ENCODE data around the gene ZC3H18.

ZC3H18 gene

GRCh38 chr16:88524973-88525662 lies 45.1 kb upstream of the ZC3H18 start:
- Histone ChIP-seq H3K4me1 (ENCODE audit: control insufficient read depth, low read depth, low read length) (no peaks in the 10 kb centered on the region), H3K79me2 (ENCODE audit: control insufficient read depth, insufficient read depth, low read length) (no peaks in the 10 kb centered on the region), H3K9ac (ENCODE audit: low read length) (no peak overlapping the region), H2AK5ac (ENCODE audit: low read length) (no peak overlapping the region), H3K27ac (ENCODE audit: low read depth, low read length) (no peak overlapping the region), H3K4me2 (ENCODE audit: low read length) (no peak overlapping the region), H2BK120ac (ENCODE audit: low read depth, low read length) (no peak overlapping the region), H3K4me3 (ENCODE audit: low read length) (no peak overlapping the region), H3K56ac (ENCODE audit: low read length) (no peak overlapping the region), H4K5ac (ENCODE audit: low read length) (no peak overlapping the region), H3K27me3 (ENCODE audit: insufficient read depth, low read length, poor library complexity) (no peaks in the 10 kb centered on the region), H4K8ac (ENCODE audit: low read depth, low read length) (no peak overlapping the region), H3K18ac (ENCODE audit: low read length) (no peak overlapping the region), H3K4ac (ENCODE audit: low read depth, low read length) (no peak overlapping the region), H2BK5ac (ENCODE audit: low read length) (no peak overlapping the region), H3K23ac (ENCODE audit: low read length) (no peak overlapping the region), H3K79me1 (ENCODE audit: low read length) (no peaks in the 10 kb centered on the region), H3K36me3 (ENCODE audit: control insufficient read depth, insufficient read depth, low read length) (no peaks in the 10 kb centered on the region), H2BK15ac (replicated peaks; ENCODE audit: low read depth) (no peak overlapping the region)
- DNase-seq: no peak
- no CpG with 5 or more reads among the region's 18 CpGs for WGBS (ENCODE audit: extremely low coverage, insufficient coverage, low lambda C conversion rate)

- Histone ChIP-seq H2BK5ac (ENCODE audit: low read length) (no peak overlapping the region), H3K27ac (ENCODE audit: low read depth, low read length) (no peak overlapping the region), H3K23ac (ENCODE audit: low read length) (no peak overlapping the region), H4K8ac (ENCODE audit: low read depth, low read length) (no peak overlapping the region), H4K5ac (ENCODE audit: low read length) (no peak overlapping the region), H2BK15ac (replicated peaks; ENCODE audit: low read depth) (no peak overlapping the region), H3K4me1 (ENCODE audit: control insufficient read depth, low read depth, low read length) (no peaks in the 10 kb centered on the region), H2BK120ac (ENCODE audit: low read depth, low read length) (no peak overlapping the region), H3K4ac (ENCODE audit: low read depth, low read length) (no peak overlapping the region), H3K4me3 (ENCODE audit: low read length) (no peak overlapping the region), H3K79me1 (ENCODE audit: low read length) (no peaks in the 10 kb centered on the region), H3K56ac (ENCODE audit: low read length) (no peak overlapping the region), H3K9ac (ENCODE audit: low read length) (no peak overlapping the region), H3K18ac (ENCODE audit: low read length) (no peak overlapping the region), H2AK5ac (ENCODE audit: low read length) (no peak overlapping the region), H3K27me3 (ENCODE audit: insufficient read depth, low read length, poor library complexity) (no peaks in the 10 kb centered on the region), H3K4me2 (ENCODE audit: low read length) (no peak overlapping the region), H3K36me3 (ENCODE audit: control insufficient read depth, insufficient read depth, low read length) (no peaks in the 10 kb centered on the region), H3K79me2 (ENCODE audit: control insufficient read depth, insufficient read depth, low read length) (no peaks in the 10 kb centered on the region)
- no peak for DNase-seq
- WGBS (ENCODE audit: extremely low coverage, insufficient coverage, low lambda C conversion rate): no CpG with 5 or more reads among the region's 17 CpGs
Observed at GRCh38 chr16:88525663-88525990, 44.6 kb upstream of the ZC3H18 start.

- WGBS (ENCODE audit: extremely low coverage, insufficient coverage, low lambda C conversion rate): no CpG with 5 or more reads among the region's 29 CpGs
- Histone ChIP-seq H3K4me2 (ENCODE audit: low read length) (no peak overlapping the region), H4K5ac (ENCODE audit: low read length) (no peak overlapping the region), H2BK5ac (ENCODE audit: low read length) (no peak overlapping the region), H4K8ac (ENCODE audit: low read depth, low read length) (no peak overlapping the region), H3K23ac (ENCODE audit: low read length) (no peak overlapping the region), H3K79me2 (ENCODE audit: control insufficient read depth, insufficient read depth, low read length) (no peaks in the 10 kb centered on the region), H2AK5ac (ENCODE audit: low read length) (no peak overlapping the region), H3K56ac (ENCODE audit: low read length) (no peak overlapping the region), H3K27ac (ENCODE audit: low read depth, low read length) (no peak overlapping the region), H3K4me3 (ENCODE audit: low read length) (no peak overlapping the region), H3K4me1 (ENCODE audit: control insufficient read depth, low read depth, low read length) (no peaks in the 10 kb centered on the region), H2BK120ac (ENCODE audit: low read depth, low read length) (no peak overlapping the region), H3K18ac (ENCODE audit: low read length) (no peak overlapping the region), H2BK15ac (replicated peaks; ENCODE audit: low read depth) (no peak overlapping the region), H3K9ac (ENCODE audit: low read length) (no peak overlapping the region), H3K79me1 (ENCODE audit: low read length) (no peaks in the 10 kb centered on the region), H3K36me3 (ENCODE audit: control insufficient read depth, insufficient read depth, low read length) (no peaks in the 10 kb centered on the region), H3K4ac (ENCODE audit: low read depth, low read length) (no peak overlapping the region), H3K27me3 (ENCODE audit: insufficient read depth, low read length, poor library complexity) (no peaks in the 10 kb centered on the region)
- DNase-seq: no peak
Observed at GRCh38 chr16:88526008-88526905, 43.9 kb upstream of the ZC3H18 start.

GRCh38 chr16:88526906-88527185 lies 43.4 kb upstream of the ZC3H18 start:
- no peak for DNase-seq
- H3K79me1 ChIP-seq (ENCODE audit: low read length): no peaks in the 10 kb centered on the region
- no peak overlapping the region for H3K23ac ChIP-seq (ENCODE audit: low read length)
- H3K18ac ChIP-seq (ENCODE audit: low read length): no peak overlapping the region
- H3K4me2 ChIP-seq (ENCODE audit: low read length): no peak overlapping the region
- H3K36me3 ChIP-seq (ENCODE audit: control insufficient read depth, insufficient read depth, low read length): no peaks in the 10 kb centered on the region
- no peaks in the 10 kb centered on the region for H3K4me1 ChIP-seq (ENCODE audit: control insufficient read depth, low read depth, low read length)
- no peak overlapping the region for H3K9ac ChIP-seq (ENCODE audit: low read length)
- no peak overlapping the region for H2AK5ac ChIP-seq (ENCODE audit: low read length)
- H2BK120ac ChIP-seq (ENCODE audit: low read depth, low read length): no peak overlapping the region
- no peaks in the 10 kb centered on the region for H3K27me3 ChIP-seq (ENCODE audit: insufficient read depth, low read length, poor library complexity)
- H2BK15ac ChIP-seq (replicated peaks; ENCODE audit: low read depth): no peak overlapping the region
- H3K56ac ChIP-seq (ENCODE audit: low read length): no peak overlapping the region
- no peak overlapping the region for H4K5ac ChIP-seq (ENCODE audit: low read length)
- H3K27ac ChIP-seq (ENCODE audit: low read depth, low read length): no peak overlapping the region
- H3K4ac ChIP-seq (ENCODE audit: low read depth, low read length): no peak overlapping the region
- no peak overlapping the region for H4K8ac ChIP-seq (ENCODE audit: low read depth, low read length)
- no peak overlapping the region for H2BK5ac ChIP-seq (ENCODE audit: low read length)
- no peak overlapping the region for H3K4me3 ChIP-seq (ENCODE audit: low read length)
- no peaks in the 10 kb centered on the region for H3K79me2 ChIP-seq (ENCODE audit: control insufficient read depth, insufficient read depth, low read length)
- no CpG with 5 or more reads among the region's 9 CpGs for WGBS (ENCODE audit: extremely low coverage, insufficient coverage, low lambda C conversion rate)

GRCh38 chr16:88527186-88527936 lies 42.8 kb upstream of the ZC3H18 start:
- no peak overlapping the region for H3K18ac ChIP-seq (ENCODE audit: low read length)
- no peak overlapping the region for H3K56ac ChIP-seq (ENCODE audit: low read length)
- DNase-seq: peak; percentile 66
- no peak overlapping the region for H2BK5ac ChIP-seq (ENCODE audit: low read length)
- H4K5ac ChIP-seq (ENCODE audit: low read length): no peak overlapping the region
- no peak overlapping the region for H2AK5ac ChIP-seq (ENCODE audit: low read length)
- H4K8ac ChIP-seq (ENCODE audit: low read depth, low read length): no peak overlapping the region
- no peaks in the 10 kb centered on the region for H3K79me1 ChIP-seq (ENCODE audit: low read length)
- H3K4me1 ChIP-seq (ENCODE audit: control insufficient read depth, low read depth, low read length): no peaks in the 10 kb centered on the region
- no peak overlapping the region for H3K9ac ChIP-seq (ENCODE audit: low read length)
- H3K79me2 ChIP-seq (ENCODE audit: control insufficient read depth, insufficient read depth, low read length): no peaks in the 10 kb centered on the region
- H2BK120ac ChIP-seq (ENCODE audit: low read depth, low read length): no peak overlapping the region
- no peak overlapping the region for H3K4me3 ChIP-seq (ENCODE audit: low read length)
- H3K23ac ChIP-seq (ENCODE audit: low read length): peak overlapping the region; percentile 89
- no peak overlapping the region for H3K4ac ChIP-seq (ENCODE audit: low read depth, low read length)
- H3K27me3 ChIP-seq (ENCODE audit: insufficient read depth, low read length, poor library complexity): no peaks in the 10 kb centered on the region
- H3K27ac ChIP-seq (ENCODE audit: low read depth, low read length): no peak overlapping the region
- no peak overlapping the region for H3K4me2 ChIP-seq (ENCODE audit: low read length)
- H3K36me3 ChIP-seq (ENCODE audit: control insufficient read depth, insufficient read depth, low read length): no peaks in the 10 kb centered on the region
- WGBS (ENCODE audit: extremely low coverage, insufficient coverage, low lambda C conversion rate): no CpG with 5 or more reads among the region's 32 CpGs
- H2BK15ac ChIP-seq (replicated peaks; ENCODE audit: low read depth): no peak overlapping the region
